ENCODE measurements around the gene IRF6. TPM values are rescaled to one million over a fixed set of nuclear protein-coding genes. Genes with fewer than 3 reads are reported as not detected.

IRF6 gene
- total RNA-seq, 2 experiments from 2014 or later: not detected

DNA sequence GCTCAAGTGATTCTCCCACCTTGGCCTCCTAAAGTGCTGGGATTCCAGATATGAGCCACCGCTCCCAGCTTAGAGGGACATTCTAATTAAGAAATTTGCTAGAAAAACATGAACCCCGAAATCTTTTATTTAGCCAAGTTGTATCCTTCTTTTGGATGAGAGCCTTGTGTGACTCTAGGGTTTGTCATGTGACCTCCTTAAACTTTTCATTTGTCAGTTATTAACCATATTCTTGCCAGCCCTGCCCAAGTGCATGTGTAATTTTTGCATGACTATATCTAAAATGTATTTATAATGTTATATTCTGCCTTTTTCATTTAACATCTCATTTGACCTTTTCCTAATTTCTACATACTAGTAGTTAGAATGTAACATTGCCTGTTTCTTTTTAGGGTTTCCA, 23.8 kb upstream of the IRF6 start:
- POLR2A ChIA-PET: interaction anchor here (0.7 to 1.2 kb wide), 2 partner anchors 10 to 74 kb away, joined by 3 to 4 read pairs; partner anchors contain the start of gene TRAF3IP3
- CTCF ChIA-PET (ENCODE audit: unreplicated experiment): no interaction called here

GRCh38 chr1:209827384-209828262, 21.7 kb upstream of the IRF6 start, which contains the start of gene UTP25:
UTP25 (plus strand) TSS chr1:209827972; CDS start chr1:209828064, 92 bp downstream.
- Histone ChIP-seq H3K4me2 (ENCODE audit: low read length) (peak within 1 kb of the TSS; percentile 72), H3K79me2 (ENCODE audit: insufficient read depth, low read depth, low read length) (peaks cover 29% of the 10 kb centered on the region), H3K4me3 (ENCODE audit: low read depth, low read length, poor library complexity, severe bottlenecking) (peak within 1 kb of the TSS; percentile 98), H2AFZ (ENCODE audit: low read length) (peak within 1 kb of the TSS; percentile 91), H4K20me1 (ENCODE audit: insufficient read depth, low read length) (no peaks in the 10 kb centered on the region), H3K36me3 (ENCODE audit: insufficient read depth, low read length) (peaks cover 30% of the 10 kb centered on the region), H3K9me3 (ENCODE audit: low read length) (no peaks in the 10 kb centered on the region), H3K27ac (ENCODE audit: low read depth, low read length, poor library complexity, severe bottlenecking) (peak within 1 kb of the TSS; percentile 56), H3K9me2 (ENCODE audit: insufficient read depth, low read length) (no peaks in the 10 kb centered on the region), H3K4me1 (ENCODE audit: insufficient read depth, low read length, poor library complexity, severe bottlenecking) (peaks cover 19% of the 10 kb centered on the region)
- CTCF ChIA-PET (ENCODE audit: unreplicated experiment): no interaction called here
- TF ChIP-seq EZH2phosphoT487 (IDR thresholded peaks at IDR 0.05; ENCODE audit: borderline replicate concordance, low read depth, low read length): no peak
- TF ChIP-seq, protein P1, sequence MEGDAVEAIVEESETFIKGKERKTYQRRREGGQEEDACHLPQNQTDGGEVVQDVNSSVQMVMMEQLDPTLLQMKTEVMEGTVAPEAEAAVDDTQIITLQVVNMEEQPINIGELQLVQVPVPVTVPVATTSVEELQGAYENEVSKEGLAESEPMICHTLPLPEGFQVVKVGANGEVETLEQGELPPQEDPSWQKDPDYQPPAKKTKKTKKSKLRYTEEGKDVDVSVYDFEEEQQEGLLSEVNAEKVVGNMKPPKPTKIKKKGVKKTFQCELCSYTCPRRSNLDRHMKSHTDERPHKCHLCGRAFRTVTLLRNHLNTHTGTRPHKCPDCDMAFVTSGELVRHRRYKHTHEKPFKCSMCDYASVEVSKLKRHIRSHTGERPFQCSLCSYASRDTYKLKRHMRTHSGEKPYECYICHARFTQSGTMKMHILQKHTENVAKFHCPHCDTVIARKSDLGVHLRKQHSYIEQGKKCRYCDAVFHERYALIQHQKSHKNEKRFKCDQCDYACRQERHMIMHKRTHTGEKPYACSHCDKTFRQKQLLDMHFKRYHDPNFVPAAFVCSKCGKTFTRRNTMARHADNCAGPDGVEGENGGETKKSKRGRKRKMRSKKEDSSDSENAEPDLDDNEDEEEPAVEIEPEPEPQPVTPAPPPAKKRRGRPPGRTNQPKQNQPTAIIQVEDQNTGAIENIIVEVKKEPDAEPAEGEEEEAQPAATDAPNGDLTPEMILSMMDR (conservative IDR thresholded peaks at IDR 0.05; ENCODE audit: low read length): peak; percentile 78
- DNase-seq (ENCODE audit: low spot score): peak; percentile 98
- POLR2A ChIA-PET: interaction anchor here (1.0 to 1.8 kb wide), 2 partner anchors 10 to 505 kb away, joined by 3 to 8 read pairs; no protein-coding TSS in a partner anchor
- intact Hi-C loops (cut with micrococcal nuclease; ENCODE audit: unreplicated experiment): loop anchor here (2.0 to 5.0 kb wide), 3 partner anchors 45 to 1750 kb away; partner anchors contain the start of genes C1orf74, SLC30A1 and TRAF3IP3
- BruUV-seq (replicated peaks): no TSS peak

More for the DNA sequence above, 23.8 kb upstream of the IRF6 start:
- Histone ChIP-seq H3K9me3 (ENCODE audit: low read length) (no peaks in the 10 kb centered on the region), H3K4me1 (ENCODE audit: insufficient read depth, low read length, poor library complexity, severe bottlenecking) (peaks cover 19% of the 10 kb centered on the region), H3K4me3 (ENCODE audit: low read depth, low read length, poor library complexity, severe bottlenecking) (peak overlapping the region; percentile 98), H2AFZ (ENCODE audit: low read length) (no peak overlapping the region), H3K36me3 (ENCODE audit: insufficient read depth, low read length) (peaks cover 51% of the 10 kb centered on the region), H3K9me2 (ENCODE audit: insufficient read depth, low read length) (no peaks in the 10 kb centered on the region), H3K4me2 (ENCODE audit: low read length) (peak overlapping the region; percentile 72), H3K79me2 (ENCODE audit: insufficient read depth, low read depth, low read length) (peaks cover 29% of the 10 kb centered on the region), H4K20me1 (ENCODE audit: insufficient read depth, low read length) (no peaks in the 10 kb centered on the region), H3K27ac (ENCODE audit: low read depth, low read length, poor library complexity, severe bottlenecking) (no peak overlapping the region)
- intact Hi-C loops (cut with micrococcal nuclease; ENCODE audit: unreplicated experiment): loop anchor here (5.0 kb wide), 2 partner anchors 47 to 1748 kb away; partner anchors contain the start of genes C1orf74 and SLC30A1
- TF ChIP-seq, protein P1 (conservative IDR thresholded peaks at IDR 0.05; ENCODE audit: low read length): no peak
- TF ChIP-seq EZH2phosphoT487 (IDR thresholded peaks at IDR 0.05; ENCODE audit: borderline replicate concordance, low read depth, low read length): no peak
- no TSS peak for BruUV-seq (replicated peaks)
- no peak for DNase-seq (ENCODE audit: low spot score)

All from OCI-LY7 (cell line).